H1 (cell line): ENCODE results near the gene PCDH9. TPM values are rescaled to one million over a fixed set of nuclear protein-coding genes. Genes with fewer than 3 reads are reported as not detected.

Experiments used
- CEBPB ChIP-seq: IDR thresholded peaks from 2 replicates; pipeline ENCODE4 v1.6.1; 2012; ENCODE audit warnings: low read depth, low read length
- FOSL1 ChIP-seq: IDR thresholded peaks from 2 replicates; pipeline ENCODE4 v1.6.1; 2011; ENCODE audit warnings: mild to moderate bottlenecking, low read depth, low read length, moderate library complexity; ENCODE audit not compliant: insufficient read depth
- SRF ChIP-seq: IDR thresholded peaks from 2 replicates; pipeline ENCODE4 v1.6.1; 2011; ENCODE audit warnings: mild to moderate bottlenecking, low read depth, low read length, moderate library complexity
- TAF1 ChIP-seq: IDR thresholded peaks from 2 replicates; pipeline ENCODE4 v1.6.1; 2011; ENCODE audit warnings: mild to moderate bottlenecking, low read depth, low read length
- polyA plus RNA-seq, 7 experiments: library from polyadenylated mRNA; depleted of rRNA in 3 of 7; stranded (reverse) in 5 of 7; unstranded in 2 of 7; fragments of >200 nt in 5 of 7; fragments of 200-250 nt in 2 of 7; gene quantifications; 1 replicate in 5 of 7; 2 replicates in 1 of 7; 4 replicates in 1 of 7; pipeline versions ENCODE4 v1.2.1 to v1.2.3, GENCODE V29; 2011 to 2013; ENCODE audit warnings: missing spikeins in 2 of 7, mixed read lengths in 2 of 7
- total RNA-seq: library from RNA; stranded (reverse); fragmentation: NEBNext Ultra II Directional; extraction: Animal tissue kit (Norgen Biotek cat#: 25700); gene quantifications from 2 replicates; pipeline ENCODE4 v1.2.1, GENCODE V29; 2021
- TF ChIP-seq, protein P1 (sequence below): IDR thresholded peaks from 2 replicates; pipeline ENCODE4 v1.6.1; 2011; ENCODE audit warnings: low read depth, mild to moderate bottlenecking, low read length; ENCODE audit not compliant: insufficient read depth
- TF ChIP-seq, protein P2 (sequence below): IDR thresholded peaks from 2 replicates; pipeline ENCODE4 v1.6.1; 2012; ENCODE audit warnings: inconsistent platforms
- TF ChIP-seq, protein P3 (sequence below): IDR thresholded peaks from 2 replicates; pipeline ENCODE4 v1.6.1; 2012; ENCODE audit warnings: low read length, inconsistent platforms

Gene PCDH9
- total and polyA plus RNA-seq, 2 of the 8 experiments (the other 6 are each of a cell fraction or from before 2014, with no cell fraction given): 0.12 to 0.60 TPM

DNA sequence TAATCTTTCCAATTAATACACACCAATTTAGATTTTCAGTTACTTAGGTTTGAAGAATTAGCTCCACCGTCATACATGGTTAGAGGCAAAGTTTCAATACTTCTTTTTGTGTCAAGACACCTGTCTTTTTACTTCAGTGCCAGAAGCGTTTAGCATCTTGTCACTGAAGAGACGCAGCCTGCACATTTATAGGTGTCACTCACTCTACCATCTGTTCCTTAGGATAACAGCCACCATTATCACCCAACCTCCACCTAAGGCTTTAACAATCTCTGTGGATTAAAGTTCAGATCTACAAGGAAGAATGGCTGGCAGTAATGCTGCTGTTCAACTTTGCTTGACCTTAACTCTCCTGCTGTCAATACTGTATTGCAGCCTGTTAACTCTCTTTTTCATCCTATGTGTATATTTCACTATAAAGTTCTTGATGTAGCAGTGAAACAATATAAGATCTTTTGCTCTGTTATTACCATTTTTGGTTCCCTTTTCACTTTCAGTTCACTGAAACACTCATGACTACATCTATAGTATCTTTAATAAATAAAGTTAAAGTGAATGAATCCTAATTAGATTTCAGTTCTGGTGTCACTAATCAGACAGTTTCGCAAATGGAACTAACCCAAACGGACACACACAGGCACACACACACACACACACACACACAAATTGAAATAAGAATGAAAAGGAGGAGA is 435.6 kb downstream of the PCDH9 start (continued):
- TF ChIP-seq, protein P1, sequence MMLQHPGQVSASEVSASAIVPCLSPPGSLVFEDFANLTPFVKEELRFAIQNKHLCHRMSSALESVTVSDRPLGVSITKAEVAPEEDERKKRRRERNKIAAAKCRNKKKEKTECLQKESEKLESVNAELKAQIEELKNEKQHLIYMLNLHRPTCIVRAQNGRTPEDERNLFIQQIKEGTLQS: no peak
- TF ChIP-seq SRF (no peak), FOSL1 (no peak), TAF1 (no peak), CEBPB (no peak)
- TF ChIP-seq, protein P2, sequence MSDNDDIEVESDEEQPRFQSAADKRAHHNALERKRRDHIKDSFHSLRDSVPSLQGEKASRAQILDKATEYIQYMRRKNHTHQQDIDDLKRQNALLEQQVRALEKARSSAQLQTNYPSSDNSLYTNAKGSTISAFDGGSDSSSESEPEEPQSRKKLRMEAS: no peak
- TF ChIP-seq, protein P3, sequence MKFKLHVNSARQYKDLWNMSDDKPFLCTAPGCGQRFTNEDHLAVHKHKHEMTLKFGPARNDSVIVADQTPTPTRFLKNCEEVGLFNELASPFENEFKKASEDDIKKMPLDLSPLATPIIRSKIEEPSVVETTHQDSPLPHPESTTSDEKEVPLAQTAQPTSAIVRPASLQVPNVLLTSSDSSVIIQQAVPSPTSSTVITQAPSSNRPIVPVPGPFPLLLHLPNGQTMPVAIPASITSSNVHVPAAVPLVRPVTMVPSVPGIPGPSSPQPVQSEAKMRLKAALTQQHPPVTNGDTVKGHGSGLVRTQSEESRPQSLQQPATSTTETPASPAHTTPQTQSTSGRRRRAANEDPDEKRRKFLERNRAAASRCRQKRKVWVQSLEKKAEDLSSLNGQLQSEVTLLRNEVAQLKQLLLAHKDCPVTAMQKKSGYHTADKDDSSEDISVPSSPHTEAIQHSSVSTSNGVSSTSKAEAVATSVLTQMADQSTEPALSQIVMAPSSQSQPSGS: no peak
